HG02763 (cell line): ENCODE data around the gene ZIC4.

Experiments used
- ATAC-seq: cut with Tn5 transposase; IDR thresholded peaks from one replicate; pipeline ENCODE4 v1.9.1; 2021; ENCODE audit warnings: mild to moderate bottlenecking, moderate library complexity; ENCODE audit not compliant: unreplicated experiment

ZIC4 gene

GRCh38 chr3:147356145-147356908 is 50.0 kb downstream of the ZIC4 start:
- no peak for ATAC-seq

DNA sequence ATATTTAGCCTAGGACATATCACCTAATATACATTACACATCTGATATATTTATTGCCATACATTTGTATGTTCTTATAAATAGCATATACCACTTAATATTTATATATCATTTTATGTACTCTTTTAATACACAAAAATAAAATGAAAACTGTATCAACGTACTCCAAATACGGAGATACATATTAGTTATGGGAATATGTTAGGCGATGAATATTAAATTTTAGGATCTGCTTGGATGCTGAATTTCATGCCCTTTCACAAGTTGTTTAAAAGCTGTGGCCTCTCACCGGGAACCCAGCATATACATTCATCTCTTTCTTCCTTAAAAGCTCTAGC is 50.6 kb downstream of the ZIC4 start:
- ATAC-seq = no peak

DNA sequence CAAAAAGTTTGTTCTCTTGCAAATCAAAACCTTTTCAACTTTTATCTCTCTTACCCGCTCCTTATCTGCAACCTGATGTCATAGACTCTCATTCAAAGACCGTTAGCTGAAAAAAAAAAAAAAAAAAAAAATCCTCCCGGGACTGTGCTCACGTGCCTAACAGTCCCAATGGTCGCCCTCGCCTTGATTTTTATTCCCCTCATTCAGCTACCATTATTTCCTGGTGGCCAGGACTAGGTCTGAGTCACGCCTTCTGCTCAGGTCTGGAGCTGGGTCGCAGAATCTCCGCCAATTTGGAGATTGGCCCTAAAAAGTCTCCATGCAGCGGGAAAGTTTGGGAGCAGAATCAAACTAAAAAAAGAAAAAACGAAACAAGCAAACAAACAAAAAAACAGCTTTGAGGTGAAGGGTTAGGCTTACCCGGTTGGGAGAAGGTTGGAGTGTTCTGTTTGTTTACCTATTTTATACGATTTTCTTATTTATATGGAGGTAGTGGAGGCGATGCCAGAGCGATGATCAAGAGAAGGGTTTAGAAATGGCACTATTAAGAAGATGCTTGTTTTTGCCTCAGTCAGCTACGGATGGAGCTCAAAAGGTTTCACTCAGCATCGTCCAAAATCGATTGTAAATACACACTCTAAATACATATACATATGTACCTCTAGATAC is 51.1 kb downstream of the ZIC4 start:
- no peak for ATAC-seq

DNA sequence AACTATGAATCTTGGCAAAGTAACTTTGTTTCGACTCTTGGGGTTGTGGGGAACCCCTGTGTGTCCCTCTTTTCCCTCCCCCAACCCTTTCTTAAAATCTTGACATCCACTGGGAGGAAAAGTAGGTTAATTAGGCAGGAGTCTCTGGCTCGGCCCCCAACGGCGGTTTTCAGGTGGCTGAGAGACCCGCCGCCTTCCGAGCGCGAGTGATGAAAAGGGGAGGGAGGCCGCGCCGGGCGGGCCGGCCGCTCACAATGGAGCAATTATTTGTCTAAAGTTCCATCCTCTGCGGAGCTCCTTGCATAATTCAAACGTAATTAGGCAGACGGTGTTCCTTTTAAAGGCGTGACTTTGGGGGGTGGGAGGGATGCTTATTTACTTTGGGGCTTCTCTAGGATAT is 51.7 kb downstream of the ZIC4 start:
- no peak for ATAC-seq

DNA sequence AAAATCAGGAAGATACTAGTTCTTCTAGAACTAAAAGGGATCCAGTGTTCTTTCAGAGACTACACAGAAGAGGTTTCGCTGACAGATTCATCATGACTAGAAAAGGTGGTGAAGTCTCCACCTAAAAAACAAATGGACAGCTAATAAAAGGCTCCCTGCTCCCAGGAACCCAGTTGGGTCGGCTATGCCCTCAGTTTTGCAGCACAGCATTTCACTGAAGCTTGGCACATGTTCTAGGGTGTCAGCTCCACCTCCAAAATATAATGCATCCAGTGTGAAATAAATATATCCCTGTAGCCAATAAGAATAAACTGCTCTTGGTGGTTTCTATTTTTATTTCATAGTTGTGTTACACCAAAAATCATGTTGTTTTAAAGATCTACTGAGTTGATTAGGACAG is 55.0 kb downstream of the ZIC4 start:
- no peak for ATAC-seq

DNA sequence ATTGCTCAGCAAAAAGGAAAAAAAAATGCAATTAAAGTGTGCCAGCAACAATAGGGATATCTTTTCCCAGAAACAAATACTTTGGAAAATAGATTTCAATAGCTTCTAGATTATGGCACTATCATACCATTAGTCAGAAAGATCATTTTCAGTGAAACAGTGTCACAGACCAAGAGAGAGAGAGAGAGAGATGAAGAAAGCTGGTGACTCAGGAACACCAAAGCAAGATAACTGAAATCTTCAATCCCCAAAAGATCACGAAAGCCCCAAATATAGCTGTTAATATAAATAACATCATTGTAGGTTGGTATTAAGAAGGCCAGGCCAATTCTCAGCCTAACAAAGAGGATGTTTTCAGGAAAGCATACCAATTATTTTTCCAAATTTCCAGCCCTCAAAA is 57.4 kb downstream of the ZIC4 start:
- ATAC-seq = no peak

DNA sequence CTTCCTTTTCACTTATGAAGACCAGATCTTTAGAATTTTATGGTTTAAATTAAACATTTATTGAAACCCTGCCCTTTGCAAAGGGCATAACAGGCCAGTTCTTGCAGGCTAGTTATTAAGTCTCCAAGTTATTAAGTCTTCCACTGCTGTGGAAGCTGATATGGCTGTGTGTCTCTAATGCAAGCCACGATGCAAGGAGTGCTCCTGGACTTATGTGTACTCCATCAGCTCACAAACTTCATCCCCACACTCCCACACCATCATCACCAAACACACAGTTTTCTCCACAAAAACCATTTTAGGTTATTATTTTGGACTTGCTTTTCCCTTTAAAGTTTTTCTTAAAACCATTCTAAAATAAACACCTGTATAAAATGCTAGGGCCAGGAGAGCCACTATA is 62.4 kb downstream of the ZIC4 start:
- ATAC-seq = no peak

DNA sequence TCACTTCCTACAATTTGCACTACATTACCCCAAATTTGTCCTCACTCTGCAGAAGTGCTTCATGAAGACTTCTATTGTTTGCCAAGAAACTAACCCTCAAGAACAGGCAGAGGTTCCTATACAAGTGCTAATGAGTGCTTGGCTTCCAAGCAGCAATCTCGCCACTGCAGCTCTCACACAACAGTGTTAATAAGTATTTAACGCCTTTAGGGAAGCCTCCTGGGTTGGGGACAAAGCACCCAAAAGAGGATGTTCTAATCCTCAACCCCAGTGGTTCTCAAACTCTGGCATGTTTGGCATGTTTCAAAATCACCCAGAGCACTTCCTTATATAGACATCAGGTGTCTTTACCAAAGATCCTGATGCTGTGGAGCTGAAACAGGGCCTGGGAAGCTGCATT is 64.6 kb downstream of the ZIC4 start:
- ATAC-seq = no peak

- no peak for ATAC-seq
Measured at GRCh38 chr3:147336543-147337278, 69.6 kb downstream of the ZIC4 start.
